Measurements from ENCODE around the gene TRIM44. TPM values are rescaled to one million over a fixed set of nuclear protein-coding genes. Genes with fewer than 3 reads are reported as not detected.

Gene TRIM44
- total and polyA plus RNA-seq, 8 donors = 57.6 to 72.1 (median 65.2) TPM

DNA sequence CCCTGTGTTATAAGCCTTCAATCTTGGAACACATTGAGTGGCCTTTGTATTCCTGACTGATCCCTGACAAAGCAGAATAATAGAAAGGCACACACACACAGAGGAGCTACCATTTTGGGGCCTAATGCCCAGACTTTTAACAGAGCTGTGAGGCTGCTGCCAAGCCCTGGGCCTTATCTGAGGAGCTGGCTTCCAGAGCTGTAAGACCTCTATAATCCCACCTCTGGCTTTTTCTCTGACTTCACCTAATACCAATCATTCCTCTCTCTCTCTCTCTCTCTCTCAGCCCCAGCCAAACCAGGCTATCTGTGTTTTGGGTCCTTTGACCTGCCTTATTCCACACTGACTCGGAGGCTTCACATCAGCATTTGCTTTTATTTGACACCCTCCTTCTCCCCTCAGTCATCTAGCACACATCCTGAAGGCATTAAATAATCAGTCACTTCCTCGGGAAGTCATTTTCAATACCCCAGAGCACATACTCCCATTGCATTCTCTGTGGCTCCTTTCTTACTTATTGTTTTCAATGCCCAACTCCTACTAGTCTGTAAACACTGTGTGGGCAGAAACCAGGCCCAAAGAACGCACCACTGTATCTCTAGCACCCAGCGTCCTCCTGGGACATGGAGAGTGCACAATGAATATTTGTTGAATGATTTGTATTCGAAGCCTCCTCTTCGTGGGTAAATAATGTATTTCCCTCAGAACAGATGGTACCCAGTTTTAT is 21.2 kb upstream of the TRIM44 start:
- TF ChIP-seq CTCF (IDR thresholded peaks at IDR 0.05) = no peak
- DNase-seq = no peak
- Histone ChIP-seq H3K4me1 (no peaks in the 10 kb centered on the region), H3K9me3 (no peaks in the 10 kb centered on the region), H3K4me3 (no peak overlapping the region), H3K27ac (no peak overlapping the region), H3K27me3 (no peaks in the 10 kb centered on the region), H3K36me3 (no peaks in the 10 kb centered on the region)
- intact Hi-C loops (cut with DNase I) = no loop called here
- ATAC-seq = no peak

DNA sequence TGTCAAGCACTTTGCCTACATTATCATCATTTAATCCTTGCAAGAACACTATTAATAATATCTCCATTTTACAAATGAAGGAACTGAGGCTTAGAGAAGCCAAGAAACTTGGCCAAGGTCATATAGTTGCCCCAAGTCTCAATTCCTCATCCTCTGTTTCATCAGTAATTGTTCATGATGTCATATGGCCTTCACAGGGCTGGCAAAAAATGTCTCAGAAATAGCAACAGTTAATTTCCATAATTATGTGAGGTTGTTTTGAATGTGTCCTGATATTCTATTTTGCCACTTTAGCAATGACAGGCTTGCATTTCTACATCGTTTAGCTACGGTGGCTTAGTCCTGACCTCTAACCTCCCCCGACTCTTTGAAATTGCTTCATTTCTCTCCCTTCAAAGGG is 20.6 kb upstream of the TRIM44 start:
- Histone ChIP-seq H3K36me3 (no peaks in the 10 kb centered on the region), H3K27ac (no peak overlapping the region), H3K9me3 (no peaks in the 10 kb centered on the region), H3K4me3 (no peak overlapping the region), H3K4me1 (no peaks in the 10 kb centered on the region), H3K27me3 (no peaks in the 10 kb centered on the region)
- no peak for TF ChIP-seq CTCF (IDR thresholded peaks at IDR 0.05)
- intact Hi-C loops (cut with DNase I) = no loop called here
- DNase-seq = no peak
- no peak for ATAC-seq

GRCh38 chr11:35647421-35648093 is 15.0 kb upstream of the TRIM44 start:
- ATAC-seq = no peak
- TF ChIP-seq CTCF (IDR thresholded peaks at IDR 0.05) = no peak
- Histone ChIP-seq H3K27me3 (no peaks in the 10 kb centered on the region), H3K4me1 (no peaks in the 10 kb centered on the region), H3K9me3 (no peaks in the 10 kb centered on the region), H3K27ac (no peak overlapping the region), H3K36me3 (no peaks in the 10 kb centered on the region), H3K4me3 (no peak overlapping the region)
- intact Hi-C loops (cut with DNase I) = no loop called here
- DNase-seq = no peak

DNA sequence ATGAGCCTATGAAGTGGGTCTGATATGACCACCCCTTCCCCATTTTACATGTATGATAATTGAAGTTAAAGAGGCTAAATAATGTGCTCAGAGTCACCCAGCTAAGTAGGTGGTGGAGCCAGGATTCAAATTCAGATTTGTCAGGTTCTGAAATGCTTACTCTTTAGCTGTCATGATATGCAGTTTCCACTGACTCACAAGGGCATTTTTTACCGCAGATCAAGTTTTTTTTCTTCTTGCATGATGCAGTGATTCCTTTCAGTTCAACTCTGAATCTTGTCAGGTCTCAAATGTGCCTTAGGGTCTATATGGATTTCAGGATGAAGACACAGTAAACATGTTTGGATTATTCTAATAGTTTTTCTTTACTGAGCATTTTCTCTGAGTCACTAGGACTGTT is 12.6 kb upstream of the TRIM44 start:
- intact Hi-C loops (cut with DNase I) = no loop called here

More for the DNA sequence above, 12.6 kb upstream of the TRIM44 start:
- no peak for ATAC-seq
- no peak overlapping the region for H3K27ac ChIP-seq
- H3K4me3 ChIP-seq = no peak overlapping the region
- no peaks in the 10 kb centered on the region for H3K4me1 ChIP-seq
- DNase-seq = no peak
- no peak for TF ChIP-seq CTCF (IDR thresholded peaks at IDR 0.05)
- H3K27me3 ChIP-seq = no peaks in the 10 kb centered on the region
- H3K9me3 ChIP-seq = no peaks in the 10 kb centered on the region
- H3K36me3 ChIP-seq = no peaks in the 10 kb centered on the region
